Measurements from ENCODE around the gene WDR81. TPM values are rescaled to one million over a fixed set of nuclear protein-coding genes. Genes with fewer than 3 reads are reported as not detected.

WDR81 gene
- total RNA-seq, 1 experiment from 2014 or later = 17.3 TPM

- POLR2A ChIA-PET = no interaction called here
- H3K79me2 ChIP-seq (ENCODE audit: insufficient read depth, low read length) = no peaks in the 10 kb centered on the region
- intact Hi-C loops (cut with micrococcal nuclease) = no loop called here
These were observed 33.8 kb upstream of the WDR81 start for GRCh38 chr17:1690544-1691221.

More at GRCh38 chr17:1690544-1691221, 33.8 kb upstream of the WDR81 start:
- DNase-seq (ENCODE audit: low read depth, low spot score) = no peak
- ATAC-seq = no peak
- Histone ChIP-seq H2AFZ (ENCODE audit: low read depth, low read length, poor library complexity, severe bottlenecking) (no peak overlapping the region), H3K4me1 (ENCODE audit: control insufficient read depth in 1 of 2, insufficient read depth in 2 of 2, low read length in 2 of 2) (peaks cover 8 to 11% of the 10 kb centered on the region in 2 experiments), H3K9ac (ENCODE audit: low read length) (no peak overlapping the region), H3K27me3 (ENCODE audit: insufficient read depth, low read length) (no peaks in the 10 kb centered on the region), H3K36me3 (ENCODE audit: control insufficient read depth in 1 of 2, insufficient read depth in 2 of 2, low read length in 2 of 2) (no peaks in the 10 kb centered on the region), H4K20me1 (ENCODE audit: insufficient read depth) (no peaks in the 10 kb centered on the region), H3K9me3 (ENCODE audit: control insufficient read depth in 1 of 2, insufficient read depth in 1 of 2, low read depth in 1 of 2, low read length in 2 of 2) (no peaks in the 10 kb centered on the region), H3K9me2 (ENCODE audit: insufficient read depth) (no peaks in the 10 kb centered on the region), H3K4me3 (replicated peaks in 1 of 2; ENCODE audit: low read depth in 1 of 2, low read length in 2 of 2) (no peak overlapping the region), H3K4me2 (ENCODE audit: low read length) (no peak overlapping the region), H3K27ac (ENCODE audit: low read depth, low read length) (no peak overlapping the region)
- ChIA-PET CTCF (no interaction called here), RAD21 (ENCODE audit: low non-redundant PET in 1 of 2, low total read pairs in 2 of 2, uncharacterized antibody in 2 of 2, unreplicated experiment in 2 of 2) (no interaction called here)
- BruUV-seq (replicated peaks) = no TSS peak
- TF ChIP-seq JUND (IDR thresholded peaks at IDR 0.05) = no peak
- no peak for TF ChIP-seq SRF (IDR thresholded peaks at IDR 0.05; ENCODE audit: low read depth)
- TF ChIP-seq TCF7L2 (IDR thresholded peaks at IDR 0.05; ENCODE audit: borderline replicate concordance, extremely low read depth, insufficient read depth, insufficient read length) = no peak
- no peak for TF ChIP-seq EZH2phosphoT487 (IDR thresholded peaks at IDR 0.05; ENCODE audit: borderline replicate concordance)
- TF ChIP-seq FOSL1 (IDR thresholded peaks at IDR 0.05; ENCODE audit: low read depth) = no peak
- TF ChIP-seq REST (IDR thresholded peaks at IDR 0.05; ENCODE audit: low read depth) = no peak
- TF ChIP-seq CEBPB (IDR thresholded peaks at IDR 0.05; ENCODE audit: low read depth) = no peak
- no peak for TF ChIP-seq ATF3 (IDR thresholded peaks at IDR 0.05)
- no peak for TF ChIP-seq EZH2 (IDR thresholded peaks at IDR 0.05)
- no peak for TF ChIP-seq CTCF (IDR thresholded peaks at IDR 0.05 in 2 of 3, conservative IDR thresholded peaks at IDR 0.05 in 1 of 3; ENCODE audit: borderline replicate concordance in 1 of 3, insufficient read depth in 1 of 3, low read depth in 2 of 3, low read length in 2 of 3)
- TF ChIP-seq ZFX (IDR thresholded peaks at IDR 0.05) = no peak
- TF ChIP-seq YY1 (IDR thresholded peaks at IDR 0.05; ENCODE audit: extremely low read depth, insufficient replicate concordance, low read depth, low read length) = no peak
- no peak for TF ChIP-seq CBX3 (IDR thresholded peaks at IDR 0.05; ENCODE audit: low read depth)
- TF ChIP-seq MAX (IDR thresholded peaks at IDR 0.05) = no peak
- TF ChIP-seq ELF1 (IDR thresholded peaks at IDR 0.05; ENCODE audit: borderline replicate concordance, low read depth) = no peak
- TF ChIP-seq RAD21 (IDR thresholded peaks at IDR 0.05; ENCODE audit: low read depth) = no peak
- no peak for TF ChIP-seq SP1 (IDR thresholded peaks at IDR 0.05; ENCODE audit: low read depth)
